SK-N-SH (cell line): ENCODE results near the gene MAB21L1. TPM values are rescaled to one million over a fixed set of nuclear protein-coding genes. Genes with fewer than 3 reads are reported as not detected.

Experiments used
- CTCF ChIA-PET: fragments of 300-600, 350-600 bp; formaldehyde crosslinking; extraction: SDS; loops from one replicate; lab custom pipeline; 2021; lab: Yijun Ruan, JAX
- POLR2A ChIA-PET: fragments of 350-600 bp; sonication (Branson Sonifier 250); formaldehyde crosslinking; extraction: SDS; loops from one replicate; lab custom pipeline; 2020; ENCODE audit warnings: antibody characterized with exemption, inconsistent platforms; lab: Yijun Ruan, JAX
- DNase-seq: peaks from one replicate; pipeline ENCODE4 v3.0.0; 2012
- H2AFZ ChIP-seq: fragments of 200-600 bp; sonication (generic); 2 replicates; pipeline ENCODE4 v1.8.1; 2016; ENCODE audit warnings: antibody characterized with exemption, mild to moderate bottlenecking, low read depth
- H3F3A ChIP-seq: fragments of 200-600 bp; sonication (generic); replicated peaks from 2 replicates; pipeline ENCODE3; 2016; ENCODE audit warnings: antibody characterized with exemption, mild to moderate bottlenecking; ENCODE audit not compliant: insufficient read depth
- H3K27ac ChIP-seq, 2 experiments: fragments of 200-500 bp in 1 of 2; fragments of 200-600 bp in 1 of 2; sonication (Bioruptor generic) in 1 of 2; sonication (generic), shearing (Covaris generic) in 1 of 2; 2 replicates each; pipeline versions ENCODE4 v1.5.1 to v1.6.1; 2014 to 2016; ENCODE audit warnings: low read depth in 2 of 2, inconsistent platforms in 1 of 2, low read length in 1 of 2, mild to moderate bottlenecking in 1 of 2, mixed read lengths in 1 of 2
- H3K27me3 ChIP-seq: fragments of 200-600 bp; sonication (generic), shearing (Covaris generic); 2 replicates; pipeline ENCODE4 v1.6.1; 2016; ENCODE audit warnings: mixed run types; ENCODE audit not compliant: insufficient read depth
- H3K36me3 ChIP-seq, 2 experiments: fragments of 200-500 bp in 1 of 2; fragments of 200-600 bp in 1 of 2; sonication (Bioruptor generic) in 1 of 2; sonication (generic) in 1 of 2; replicated peaks in 1 of 2; 2 replicates each; pipeline versions ENCODE3 to v1.5.1; 2014 to 2016; ENCODE audit warnings: low read length in 1 of 2, mild to moderate bottlenecking in 1 of 2; ENCODE audit not compliant: insufficient read depth in 2 of 2, control insufficient read depth in 1 of 2
- H3K4me1 ChIP-seq, 2 experiments: fragments of 200-500 bp in 1 of 2; fragments of 200-600 bp in 1 of 2; sonication (Bioruptor generic) in 1 of 2; sonication (generic), shearing (Covaris generic) in 1 of 2; 2 replicates each; pipeline versions ENCODE4 v1.5.1 to v1.6.1; 2014 to 2016; ENCODE audit warnings: low read depth in 1 of 2, low read length in 1 of 2, mixed run types in 1 of 2; ENCODE audit not compliant: insufficient read depth in 2 of 2, control insufficient read depth in 1 of 2
- H3K4me2 ChIP-seq: fragments of 200-600 bp; sonication (generic), shearing (Covaris generic); 2 replicates; pipeline ENCODE4 v1.6.1; 2017; ENCODE audit warnings: mixed run types
- H3K4me3 ChIP-seq, 2 experiments: fragments of 200-500 bp in 1 of 2; fragments of 200-600 bp in 1 of 2; sonication (Bioruptor generic) in 1 of 2; sonication (generic), shearing (Covaris generic) in 1 of 2; 2 replicates each; pipeline versions ENCODE4 v1.5.1 to v1.8.1; 2014 to 2016; ENCODE audit warnings: low read depth in 2 of 2, inconsistent platforms in 1 of 2, low read length in 1 of 2, mild to moderate bottlenecking in 1 of 2, mixed read lengths in 1 of 2, moderate library complexity in 1 of 2
- H3K79me2 ChIP-seq: fragments of 200-600 bp; sonication (generic); 2 replicates; pipeline ENCODE4 v1.8.1; 2017; ENCODE audit warnings: mild to moderate bottlenecking; ENCODE audit not compliant: insufficient read depth
- H3K9ac ChIP-seq: fragments of 200-600 bp; sonication (generic); 2 replicates; pipeline ENCODE4 v1.6.1; 2017; ENCODE audit warnings: mixed run types
- H3K9me2 ChIP-seq: fragments of 200-600 bp; sonication (generic); 2 replicates; pipeline ENCODE4 v1.6.1; 2017; ENCODE audit warnings: mixed run types
- H3K9me3 ChIP-seq: fragments of 200-600 bp; sonication (generic); 2 replicates; pipeline ENCODE4 v1.6.1; 2017; ENCODE audit warnings: mixed run types, mild to moderate bottlenecking, moderate library complexity
- H4K20me1 ChIP-seq: fragments of 200-600 bp; sonication (generic); 2 replicates; pipeline ENCODE4 v1.6.1; 2017; ENCODE audit warnings: mild to moderate bottlenecking, mixed run types; ENCODE audit not compliant: insufficient read depth
- CHD2 ChIP-seq: fragments of 150-350 bp; IDR thresholded peaks from 2 replicates; pipeline ENCODE4 v1.6.1; 2018; ENCODE audit warnings: low read length; ENCODE audit not compliant: partially characterized antibody
- ELF1 ChIP-seq: IDR thresholded peaks from 2 replicates; pipeline ENCODE4 v1.4.0; 2012
- EP300 ChIP-seq, 2 experiments: IDR thresholded peaks; 2 replicates each; pipeline versions ENCODE4 v1.4.0 to v1.6.1; 2012; ENCODE audit warnings: borderline replicate concordance in 1 of 2, low read depth in 1 of 2, low read length in 1 of 2
- EZH2phosphoT487 ChIP-seq: fragments of 200-600 bp; sonication (generic); IDR thresholded peaks from 2 replicates; pipeline ENCODE4 v1.6.1; 2017; ENCODE audit warnings: low read depth, mixed run types, mild to moderate bottlenecking, antibody characterized with exemption, moderate library complexity, borderline replicate concordance
- FOSL2 ChIP-seq: IDR thresholded peaks from 2 replicates; pipeline ENCODE4 v1.4.0; 2012; ENCODE audit warnings: low read depth, mild to moderate bottlenecking, moderate library complexity, borderline replicate concordance
- FOXM1 ChIP-seq: IDR thresholded peaks from 2 replicates; pipeline ENCODE4 v1.4.0; 2012; ENCODE audit warnings: low read depth, mild to moderate bottlenecking
- GABPA ChIP-seq: IDR thresholded peaks from 2 replicates; pipeline ENCODE4 v1.4.0; 2012; ENCODE audit warnings: low read depth, mild to moderate bottlenecking
- IRF3 ChIP-seq: fragments of 150-350 bp; IDR thresholded peaks from 2 replicates; pipeline ENCODE4 v1.6.1; 2016; ENCODE audit warnings: mild to moderate bottlenecking, low read depth, low read length
- JUND ChIP-seq: IDR thresholded peaks from 2 replicates; pipeline ENCODE4 v1.4.0; 2012
- MXI1 ChIP-seq: IDR thresholded peaks from 2 replicates; pipeline ENCODE4 v1.6.1; 2012; ENCODE audit warnings: mild to moderate bottlenecking, low read depth, low read length, improper control_type of control experiment
- NFIC ChIP-seq: IDR thresholded peaks from 2 replicates; pipeline ENCODE4 v1.4.0; 2012; ENCODE audit warnings: borderline replicate concordance
- NRF1 ChIP-seq: IDR thresholded peaks from 2 replicates; pipeline ENCODE4 v1.6.1; 2012; ENCODE audit warnings: low read depth, mild to moderate bottlenecking, low read length
- POLR2AphosphoS5 ChIP-seq: IDR thresholded peaks from 2 replicates; pipeline ENCODE4 v1.6.1; 2012; ENCODE audit warnings: low read depth, low read length
- RCOR1 ChIP-seq: fragments of 150-350 bp; IDR thresholded peaks from 2 replicates; pipeline ENCODE4 v1.6.1; 2017; ENCODE audit warnings: antibody characterized with exemption, low read length
- REST ChIP-seq: IDR thresholded peaks from 2 replicates; pipeline ENCODE4 v1.6.1; 2012; ENCODE audit warnings: mild to moderate bottlenecking, low read depth, low read length, moderate library complexity
- RFX5 ChIP-seq: IDR thresholded peaks from 2 replicates; pipeline ENCODE4 v1.6.1; 2012; ENCODE audit warnings: mild to moderate bottlenecking, improper control_type of control experiment, low read length
- RXRA ChIP-seq: IDR thresholded peaks from 2 replicates; pipeline ENCODE4 v1.4.0; 2012; ENCODE audit warnings: low read depth, mild to moderate bottlenecking, borderline replicate concordance
- SMC3 ChIP-seq: IDR thresholded peaks from 2 replicates; pipeline ENCODE4 v1.6.1; 2012; ENCODE audit warnings: low read depth, low read length, improper control_type of control experiment
- TAF1 ChIP-seq: IDR thresholded peaks from 2 replicates; pipeline ENCODE4 v1.6.1; 2012; ENCODE audit warnings: low read depth, mild to moderate bottlenecking, low read length, moderate library complexity, borderline replicate concordance
- TCF12 ChIP-seq: IDR thresholded peaks from 2 replicates; pipeline ENCODE4 v1.4.0; 2012
- YY1 ChIP-seq: IDR thresholded peaks from 2 replicates; pipeline ENCODE4 v1.4.0; 2012; ENCODE audit warnings: low read depth, mild to moderate bottlenecking
- WGBS: methylation state at CpG from one replicate; pipeline ENCODE4 v1.1.6; 2017; ENCODE audit warnings: low lambda C conversion rate; 5-methylcytosine and 5-hydroxymethylcytosine counted together
- polyA plus RNA-seq, 3 experiments: library from polyadenylated mRNA; depleted of rRNA; stranded (reverse); fragments of >200 nt; gene quantifications; 2 replicates each; pipeline ENCODE4 v1.2.3, GENCODE V29; 2012
- TF ChIP-seq, protein P1 (sequence below): fragments of 200-600 bp; sonication (generic); IDR thresholded peaks from 2 replicates; pipeline ENCODE4 v1.6.1; 2017; ENCODE audit warnings: antibody characterized with exemption, mild to moderate bottlenecking, moderate library complexity
- TF ChIP-seq, protein P2 (sequence below): fragments of 150-350 bp; IDR thresholded peaks from 2 replicates; pipeline ENCODE4 v1.6.1; 2017; ENCODE audit warnings: antibody characterized with exemption, low read length, low read depth, borderline replicate concordance

MAB21L1 gene
- polyA plus RNA-seq, 1 of the 3 experiments (the other 2 are of a cell fraction) = 42.3 TPM

DNA sequence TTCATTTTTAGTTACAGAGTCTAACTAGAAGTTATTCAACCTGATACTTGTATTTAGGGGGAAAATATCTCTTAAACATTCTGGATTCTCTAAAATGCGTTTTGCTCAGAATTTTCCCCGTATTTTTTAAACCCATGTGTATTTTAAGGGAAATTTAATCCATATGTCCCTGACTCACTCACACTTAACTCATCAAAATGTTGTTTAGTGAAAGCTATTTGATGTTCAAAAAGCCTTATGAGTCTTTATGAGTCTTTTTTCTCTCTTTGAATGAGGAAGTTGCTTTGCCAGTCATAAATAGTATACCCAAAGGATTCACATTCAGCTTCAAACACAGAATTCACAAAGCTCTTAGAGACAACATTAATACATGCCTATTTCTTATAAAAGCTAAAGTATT is 16.4 kb downstream of the MAB21L1 start:
- Histone ChIP-seq H3K9ac (no peak overlapping the region), H3K4me1 (peaks cover 0 to 6% of the 10 kb centered on the region in 2 experiments; a peak in 2 of 4 replicates), H2AFZ (no peak overlapping the region), H3K4me3 (no peak overlapping the region), H3K79me2 (no peaks in the 10 kb centered on the region), H3F3A (peaks cover 3% of the 10 kb centered on the region), H3K9me2 (no peaks in the 10 kb centered on the region), H4K20me1 (no peaks in the 10 kb centered on the region), H3K9me3 (no peaks in the 10 kb centered on the region), H3K27ac (peak overlapping the region in 1 of 2 experiments; percentile 47; a peak in 1 of 4 replicates), H3K27me3 (no peaks in the 10 kb centered on the region), H3K4me2 (no peak overlapping the region), H3K36me3 (peaks cover 0 to 9% of the 10 kb centered on the region in 2 experiments)
- ChIA-PET POLR2A (no interaction called here), CTCF (no interaction called here)
- WGBS = 89% methylated on average over 2 of the region's 2 CpGs
- DNase-seq = no peak
- no peak for TF ChIP-seq TAF1
- TF ChIP-seq, protein P1, sequence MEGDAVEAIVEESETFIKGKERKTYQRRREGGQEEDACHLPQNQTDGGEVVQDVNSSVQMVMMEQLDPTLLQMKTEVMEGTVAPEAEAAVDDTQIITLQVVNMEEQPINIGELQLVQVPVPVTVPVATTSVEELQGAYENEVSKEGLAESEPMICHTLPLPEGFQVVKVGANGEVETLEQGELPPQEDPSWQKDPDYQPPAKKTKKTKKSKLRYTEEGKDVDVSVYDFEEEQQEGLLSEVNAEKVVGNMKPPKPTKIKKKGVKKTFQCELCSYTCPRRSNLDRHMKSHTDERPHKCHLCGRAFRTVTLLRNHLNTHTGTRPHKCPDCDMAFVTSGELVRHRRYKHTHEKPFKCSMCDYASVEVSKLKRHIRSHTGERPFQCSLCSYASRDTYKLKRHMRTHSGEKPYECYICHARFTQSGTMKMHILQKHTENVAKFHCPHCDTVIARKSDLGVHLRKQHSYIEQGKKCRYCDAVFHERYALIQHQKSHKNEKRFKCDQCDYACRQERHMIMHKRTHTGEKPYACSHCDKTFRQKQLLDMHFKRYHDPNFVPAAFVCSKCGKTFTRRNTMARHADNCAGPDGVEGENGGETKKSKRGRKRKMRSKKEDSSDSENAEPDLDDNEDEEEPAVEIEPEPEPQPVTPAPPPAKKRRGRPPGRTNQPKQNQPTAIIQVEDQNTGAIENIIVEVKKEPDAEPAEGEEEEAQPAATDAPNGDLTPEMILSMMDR = no peak
- no peak for TF ChIP-seq SMC3
- TF ChIP-seq MXI1 = no peak
- no peak for TF ChIP-seq EZH2phosphoT487
- no peak for TF ChIP-seq YY1
- TF ChIP-seq NFIC = no peak
- no peak for TF ChIP-seq GABPA
- no peak for TF ChIP-seq IRF3
- TF ChIP-seq TCF12 = no peak
- TF ChIP-seq, protein P2, sequence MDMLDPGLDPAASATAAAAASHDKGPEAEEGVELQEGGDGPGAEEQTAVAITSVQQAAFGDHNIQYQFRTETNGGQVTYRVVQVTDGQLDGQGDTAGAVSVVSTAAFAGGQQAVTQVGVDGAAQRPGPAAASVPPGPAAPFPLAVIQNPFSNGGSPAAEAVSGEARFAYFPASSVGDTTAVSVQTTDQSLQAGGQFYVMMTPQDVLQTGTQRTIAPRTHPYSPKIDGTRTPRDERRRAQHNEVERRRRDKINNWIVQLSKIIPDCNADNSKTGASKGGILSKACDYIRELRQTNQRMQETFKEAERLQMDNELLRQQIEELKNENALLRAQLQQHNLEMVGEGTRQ = no peak
- TF ChIP-seq RCOR1 = no peak
- TF ChIP-seq NRF1 = no peak
- TF ChIP-seq FOSL2 = no peak
- no peak for TF ChIP-seq JUND
- TF ChIP-seq POLR2AphosphoS5 = no peak

DNA sequence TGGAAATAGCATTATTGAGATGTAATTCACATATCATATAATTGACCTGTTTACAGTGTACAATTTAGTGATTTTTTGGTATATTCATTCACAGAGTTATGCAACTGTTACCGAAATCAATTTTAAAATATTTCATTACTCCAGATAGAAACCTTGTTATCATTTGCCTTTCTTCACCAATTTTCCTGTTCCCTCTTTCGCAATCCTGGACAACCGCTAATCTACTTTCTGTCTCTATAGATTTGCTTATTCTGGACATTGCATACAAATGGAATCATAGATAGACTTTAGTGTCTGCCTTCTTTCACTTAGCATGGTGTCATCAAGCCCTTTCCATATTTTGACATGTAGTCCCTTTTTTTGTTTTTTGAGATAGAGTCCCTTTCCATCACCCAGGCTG is 19.2 kb downstream of the MAB21L1 start:
- Histone ChIP-seq H3K79me2 (no peaks in the 10 kb centered on the region), H3K4me1 (no peaks in the 10 kb centered on the region; a peak in 1 of 4 replicates), H3K9ac (no peak overlapping the region), H3K36me3 (peaks cover 3 to 9% of the 10 kb centered on the region in 2 experiments), H3K9me2 (no peaks in the 10 kb centered on the region), H3K9me3 (no peaks in the 10 kb centered on the region), H3K27me3 (no peaks in the 10 kb centered on the region), H3K27ac (no peak overlapping the region), H4K20me1 (no peaks in the 10 kb centered on the region), H3K4me2 (no peak overlapping the region), H3F3A (peaks cover 3% of the 10 kb centered on the region), H2AFZ (no peak overlapping the region), H3K4me3 (no peak overlapping the region)
- POLR2A ChIA-PET = no interaction called here
- CTCF ChIA-PET = no interaction called here
- WGBS = 99% methylated on average over 3 of the region's 3 CpGs
- no peak for DNase-seq
- no peak for TF ChIP-seq JUND
- no peak for TF ChIP-seq POLR2AphosphoS5
- no peak for TF ChIP-seq MXI1
- TF ChIP-seq RFX5 = no peak
- no peak for TF ChIP-seq FOXM1
- TF ChIP-seq TAF1 = no peak
- TF ChIP-seq RXRA = no peak
- no peak for TF ChIP-seq ELF1
- no peak for TF ChIP-seq REST
- TF ChIP-seq CHD2 = no peak
- TF ChIP-seq EP300 (IDR thresholded peaks at IDR 0.05; ENCODE audit: borderline replicate concordance in 1 of 2, low read depth in 1 of 2, low read length in 1 of 2) = no peak
